ENCODE measurements around the gene LRP3.

The LRP3 gene

GRCh38 chr19:33236696-33237390, 42.7 kb downstream of the LRP3 start:
- DNase-seq (ENCODE audit: low read depth in 2 of 2): no peak

DNA sequence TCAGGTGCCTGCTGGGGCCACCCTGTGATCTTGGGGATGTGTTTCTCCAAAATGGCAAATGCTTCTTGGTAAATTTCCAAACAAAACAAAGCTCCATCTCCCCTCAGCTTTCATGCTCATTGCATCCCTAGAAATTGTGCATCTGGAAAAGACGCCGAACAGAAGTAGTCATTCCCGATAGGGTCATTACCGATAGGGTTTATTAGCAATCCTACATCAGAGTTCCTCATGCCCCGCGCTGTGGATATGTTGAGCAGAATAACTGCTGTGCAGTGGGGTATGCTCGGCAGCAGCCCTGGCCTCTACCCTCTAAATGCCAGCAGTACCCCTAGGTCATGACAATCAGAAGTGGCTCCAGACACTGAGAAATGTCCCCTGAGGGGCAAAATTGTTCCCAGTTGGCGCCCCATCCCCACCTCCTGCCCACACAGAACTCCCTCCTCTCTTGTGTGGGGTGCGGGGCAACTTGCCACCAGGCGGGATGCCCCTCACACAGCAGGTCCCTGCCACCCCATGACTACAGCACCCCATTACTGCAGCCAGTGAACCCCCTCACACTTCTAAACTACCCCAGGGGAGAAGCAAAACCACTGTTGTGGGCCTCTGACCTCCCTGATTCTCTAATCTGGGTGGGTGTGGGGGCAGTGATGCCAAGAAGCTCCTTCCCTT, 44.5 kb downstream of the LRP3 start:
- no peak for DNase-seq (ENCODE audit: low read depth in 2 of 2)

GRCh38 chr19:33239223-33239975, 45.3 kb downstream of the LRP3 start:
- no peak for DNase-seq (ENCODE audit: low read depth in 2 of 2)

DNA sequence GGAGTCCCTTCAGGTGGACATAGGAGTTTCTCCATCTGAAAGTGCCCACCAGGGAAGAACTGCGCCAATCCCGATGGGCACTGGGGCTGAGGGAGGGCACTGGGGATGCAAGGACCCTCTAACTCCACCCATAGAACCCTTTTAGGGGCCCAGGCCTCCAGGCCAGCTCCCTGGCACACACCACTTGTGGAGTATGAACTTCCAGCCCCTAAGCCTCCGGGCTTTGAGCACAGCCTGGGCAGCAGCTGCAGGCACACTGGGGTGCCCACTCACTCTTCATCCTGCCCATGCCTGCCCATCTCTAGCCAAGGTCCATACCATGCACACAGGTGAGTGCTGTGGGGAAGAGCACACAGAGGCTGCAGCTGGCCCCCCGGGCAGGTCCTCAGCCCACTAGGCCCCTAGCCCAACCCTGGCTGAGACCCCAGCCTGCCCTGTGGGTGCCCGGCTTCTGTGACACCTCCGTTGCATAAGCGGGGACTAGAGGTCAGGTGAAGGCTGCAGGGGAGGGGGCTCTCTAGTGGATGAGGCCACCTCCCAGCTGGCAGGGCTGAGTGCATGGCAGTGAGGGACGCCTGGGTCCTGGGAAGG, 46.1 kb downstream of the LRP3 start:
- no peak for DNase-seq (ENCODE audit: low read depth in 2 of 2)

DNA sequence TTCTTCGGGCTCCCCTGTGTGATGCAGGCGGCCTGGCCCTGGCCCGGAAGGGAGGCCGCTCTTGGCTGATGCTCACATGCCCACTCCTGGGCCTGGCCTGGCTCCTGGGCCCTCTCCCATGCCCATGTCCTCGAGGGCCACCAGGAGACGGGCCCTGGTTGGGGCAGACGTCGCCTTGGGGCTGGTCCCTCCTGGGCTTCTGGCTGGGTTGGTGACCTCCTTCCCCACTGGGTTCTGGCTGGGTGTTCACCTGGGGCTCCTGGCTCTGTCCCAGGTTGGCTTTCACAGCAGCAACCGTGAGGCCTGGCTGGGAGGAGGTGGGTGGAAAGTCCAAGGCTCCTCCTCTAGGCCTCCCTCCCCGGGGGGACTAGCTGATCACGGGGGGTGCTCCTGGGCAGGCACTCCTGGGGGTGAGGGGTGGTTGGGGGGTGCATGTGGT, 47.0 kb downstream of the LRP3 start:
- DNase-seq (ENCODE audit: low read depth in 2 of 2): no peak

DNA sequence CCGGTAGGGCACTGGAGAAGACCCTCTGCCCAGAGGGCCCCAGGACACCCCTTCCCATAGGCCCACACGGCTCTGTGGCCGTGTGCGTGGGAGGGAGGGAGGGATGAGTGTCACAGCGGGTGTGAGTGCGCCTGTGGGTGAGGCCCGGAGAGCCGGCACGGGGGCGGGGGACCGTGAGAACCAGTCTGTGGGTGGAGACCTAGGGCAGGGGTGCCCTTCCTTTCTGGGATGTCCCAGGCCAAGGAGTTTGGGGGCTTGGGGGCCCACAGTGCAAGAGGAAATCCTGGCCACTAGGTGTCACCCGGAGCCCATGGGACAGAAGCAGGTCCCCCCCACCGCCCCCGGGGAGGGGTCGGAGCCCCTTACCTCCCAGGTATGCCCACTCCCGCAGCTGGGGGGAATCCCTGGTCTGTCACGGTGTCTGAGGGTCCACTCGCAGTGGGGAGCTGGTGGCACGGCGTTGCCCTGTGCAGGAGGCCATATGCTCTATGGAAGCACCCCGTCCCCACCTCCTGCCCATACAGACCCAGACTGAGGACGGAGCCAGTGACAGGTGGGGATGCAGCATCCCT, 47.5 kb downstream of the LRP3 start:
- no peak for DNase-seq (ENCODE audit: low read depth in 2 of 2)

DNA sequence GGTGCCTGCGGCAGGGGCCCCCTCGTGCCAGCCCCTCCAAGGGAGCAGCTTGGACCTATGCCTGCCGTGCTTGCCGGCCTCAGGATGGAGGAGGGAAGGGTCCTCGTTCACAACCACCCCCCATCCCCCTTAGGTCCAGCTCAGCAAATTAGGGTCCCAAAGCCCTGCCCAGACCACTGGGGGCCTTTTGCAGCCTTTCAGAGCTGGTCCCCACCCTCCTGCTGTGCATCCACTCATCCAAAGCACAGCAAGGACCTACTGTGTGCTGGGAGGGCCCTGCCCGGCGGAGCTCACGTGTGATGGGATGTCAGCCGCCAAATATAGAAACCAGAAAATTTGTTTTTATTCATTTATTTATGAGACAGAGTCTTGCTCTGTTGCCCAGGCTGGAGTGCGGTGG, 48.0 kb downstream of the LRP3 start:
- no peak for DNase-seq (ENCODE audit: low read depth in 2 of 2)

DNA sequence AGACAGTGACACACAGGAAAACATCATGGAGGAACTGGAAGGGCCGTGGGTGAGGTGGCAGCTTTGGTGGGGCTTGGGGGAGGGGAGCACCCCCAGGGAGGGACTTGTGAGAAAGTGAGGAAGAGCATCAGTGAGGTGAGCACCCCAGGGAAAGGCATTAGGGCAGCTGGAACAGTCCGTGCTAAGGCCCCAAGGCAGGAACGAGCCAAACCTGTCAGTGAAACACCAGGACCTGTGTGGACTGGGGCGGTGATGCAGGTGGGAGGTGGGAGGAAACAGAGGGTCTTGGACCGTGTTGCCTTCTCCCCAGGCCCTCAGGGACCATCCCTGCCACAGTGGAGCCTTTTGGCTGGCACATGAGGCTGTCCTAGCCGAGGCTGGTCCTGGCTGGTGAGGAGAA, 48.8 kb downstream of the LRP3 start:
- DNase-seq (ENCODE audit: low read depth in 2 of 2): no peak

GRCh38 chr19:33245948-33246708, 52.0 kb downstream of the LRP3 start:
- no peak for DNase-seq (ENCODE audit: low read depth in 2 of 2)

DNA sequence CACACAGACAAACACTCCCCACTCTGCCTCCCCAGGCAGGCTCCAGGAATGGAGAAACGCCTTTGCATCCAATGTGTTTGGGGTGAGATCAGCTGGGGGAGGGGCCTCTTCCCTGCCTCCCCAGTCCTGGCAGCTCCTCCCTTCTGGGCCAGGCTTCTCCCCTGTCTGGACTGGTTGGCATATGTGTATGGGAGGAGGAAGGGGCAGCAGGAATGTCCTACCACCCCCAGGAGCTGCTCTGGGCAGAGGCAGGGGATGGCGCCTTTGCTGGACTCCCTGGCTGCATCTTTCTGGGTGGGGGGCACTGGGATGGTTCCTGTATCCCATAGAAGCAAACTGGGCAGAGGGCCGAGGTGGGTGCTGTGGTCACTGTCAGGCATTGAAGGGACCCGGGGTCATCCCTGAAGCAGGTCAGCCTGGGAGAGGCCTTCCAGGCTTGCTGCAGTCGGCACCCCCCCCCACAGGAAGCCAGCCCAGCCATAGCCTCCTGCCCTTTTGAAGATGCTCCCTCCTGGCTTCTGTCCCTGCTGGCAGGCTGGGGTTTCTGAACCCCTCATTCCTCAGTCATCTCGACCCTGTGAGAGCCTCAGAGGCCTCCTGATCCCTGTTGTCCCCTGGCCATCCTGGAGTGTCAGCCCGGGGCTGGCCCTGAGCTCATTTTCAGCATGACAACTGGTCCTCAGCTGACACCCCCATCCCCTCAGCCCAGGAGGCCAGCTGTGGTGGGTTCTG, 52.7 kb downstream of the LRP3 start:
- DNase-seq (ENCODE audit: low read depth in 2 of 2): no peak

- no peak for DNase-seq (ENCODE audit: low read depth in 2 of 2)
Observed at GRCh38 chr19:33247441-33247819, 53.3 kb downstream of the LRP3 start.

- no peak for DNase-seq (ENCODE audit: low read depth in 2 of 2)
Observed at GRCh38 chr19:33248104-33248503, 54.0 kb downstream of the LRP3 start.

DNA sequence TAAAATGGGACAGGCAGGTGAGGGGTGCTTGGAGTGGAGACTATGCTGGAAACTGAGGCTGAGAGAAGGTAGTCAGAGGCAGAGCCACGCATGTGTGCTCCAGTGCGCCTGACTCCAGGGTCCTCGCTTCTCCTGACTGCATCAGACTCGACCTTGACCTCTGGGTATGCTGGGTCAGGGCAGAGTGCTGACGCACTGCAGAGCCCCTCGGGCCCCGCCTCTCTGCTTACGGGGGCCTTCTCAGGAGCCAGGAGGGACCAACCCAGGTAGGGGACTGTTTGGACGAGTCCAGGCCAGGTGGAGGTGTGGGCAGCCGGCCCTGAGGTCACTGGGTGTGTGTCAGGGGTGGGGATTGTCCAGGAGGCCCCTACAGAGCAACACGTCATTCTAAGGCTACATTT, 54.4 kb downstream of the LRP3 start:
- DNase-seq (ENCODE audit: low read depth in 2 of 2): no peak

DNA sequence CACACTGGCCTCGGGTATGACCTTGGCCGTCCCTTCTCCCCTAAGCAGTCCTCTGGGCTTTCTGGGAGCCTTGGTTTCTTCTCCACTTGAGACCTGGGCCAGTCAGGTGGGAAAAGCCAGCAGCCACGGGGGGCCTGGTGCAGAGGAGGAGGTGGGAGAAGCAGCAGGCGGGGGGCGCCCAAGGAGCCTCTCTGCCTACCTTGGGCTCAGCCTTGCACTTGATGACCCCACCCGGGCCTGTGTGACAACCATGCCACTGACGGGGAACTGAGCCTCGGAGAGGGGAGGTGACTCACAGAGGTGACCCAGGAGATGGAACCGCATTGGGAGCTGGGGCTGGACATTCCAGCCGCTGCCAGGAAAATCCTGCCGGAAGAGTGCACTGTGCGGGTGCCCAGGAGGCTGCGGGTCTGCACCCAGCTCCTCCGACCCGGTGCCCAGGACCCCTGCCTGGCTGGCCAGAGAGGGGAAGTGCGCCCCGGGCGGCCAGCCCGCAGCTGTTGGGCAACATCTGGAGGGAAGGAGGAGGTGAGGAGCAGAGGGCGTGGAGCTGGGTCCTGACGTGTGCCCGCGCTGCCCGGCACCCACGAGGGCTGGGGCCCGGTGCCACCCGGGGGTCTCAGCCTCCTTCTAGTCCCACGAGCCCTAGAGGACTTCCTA, 55.0 kb downstream of the LRP3 start:
- no peak for DNase-seq (ENCODE audit: low read depth in 2 of 2)

DNA sequence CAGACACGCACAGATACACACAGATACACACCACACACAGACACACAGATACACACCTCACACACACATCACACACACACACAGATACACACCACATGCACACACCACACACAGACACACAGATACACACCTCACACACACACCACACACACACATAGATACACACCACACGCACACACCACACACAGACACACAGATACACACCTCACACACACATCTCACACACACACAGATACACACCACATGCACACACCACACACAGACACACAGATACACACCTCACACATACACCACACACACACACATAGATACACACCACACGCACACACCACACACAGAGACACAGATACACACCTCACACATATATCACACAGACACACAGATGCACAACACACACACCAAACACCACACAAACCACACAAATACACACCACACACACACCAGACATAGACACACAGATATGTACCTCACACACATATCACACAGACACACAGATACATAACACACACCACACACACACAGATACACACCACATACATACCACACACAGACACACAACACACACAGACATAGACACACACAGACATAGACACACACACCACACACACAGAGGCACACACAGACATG, 55.7 kb downstream of the LRP3 start:
- DNase-seq (ENCODE audit: low read depth in 2 of 2): no peak

DNA sequence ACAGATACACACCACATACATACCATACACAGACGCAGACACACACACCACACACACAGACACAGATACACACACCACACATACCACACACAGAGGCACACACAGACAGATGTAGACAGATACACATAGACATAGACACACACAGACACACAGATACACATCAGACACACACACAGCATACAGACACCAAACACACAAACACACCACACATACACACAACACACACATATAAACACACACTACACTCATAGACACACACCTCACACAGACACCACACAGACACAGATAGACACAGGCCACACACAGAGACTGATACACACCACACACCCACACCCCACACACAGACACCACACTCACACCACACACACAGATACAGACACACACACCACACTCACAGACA, 56.4 kb downstream of the LRP3 start:
- DNase-seq (ENCODE audit: low read depth in 2 of 2): no peak

DNA sequence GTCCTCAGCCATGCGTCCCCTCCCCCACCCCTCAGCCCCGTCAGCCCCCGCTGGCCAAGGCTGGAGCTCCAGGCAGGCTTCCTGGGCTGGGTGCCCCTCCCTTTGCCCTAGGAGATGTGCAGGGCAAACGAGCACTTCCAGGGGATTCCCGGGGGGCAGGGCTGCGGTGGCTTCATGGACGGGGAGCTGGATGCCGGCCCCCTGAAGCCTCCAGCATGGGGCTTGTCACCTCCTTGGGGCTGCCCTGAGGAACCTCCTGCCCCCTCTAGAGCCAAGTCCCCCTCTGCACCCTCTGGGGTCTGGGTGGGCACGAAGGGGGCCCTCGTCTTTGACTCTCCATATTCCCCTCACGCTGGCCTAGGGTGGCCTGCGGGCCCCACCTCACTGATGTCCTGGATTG, 56.9 kb downstream of the LRP3 start:
- DNase-seq (ENCODE audit: low read depth in 2 of 2): no peak

DNA sequence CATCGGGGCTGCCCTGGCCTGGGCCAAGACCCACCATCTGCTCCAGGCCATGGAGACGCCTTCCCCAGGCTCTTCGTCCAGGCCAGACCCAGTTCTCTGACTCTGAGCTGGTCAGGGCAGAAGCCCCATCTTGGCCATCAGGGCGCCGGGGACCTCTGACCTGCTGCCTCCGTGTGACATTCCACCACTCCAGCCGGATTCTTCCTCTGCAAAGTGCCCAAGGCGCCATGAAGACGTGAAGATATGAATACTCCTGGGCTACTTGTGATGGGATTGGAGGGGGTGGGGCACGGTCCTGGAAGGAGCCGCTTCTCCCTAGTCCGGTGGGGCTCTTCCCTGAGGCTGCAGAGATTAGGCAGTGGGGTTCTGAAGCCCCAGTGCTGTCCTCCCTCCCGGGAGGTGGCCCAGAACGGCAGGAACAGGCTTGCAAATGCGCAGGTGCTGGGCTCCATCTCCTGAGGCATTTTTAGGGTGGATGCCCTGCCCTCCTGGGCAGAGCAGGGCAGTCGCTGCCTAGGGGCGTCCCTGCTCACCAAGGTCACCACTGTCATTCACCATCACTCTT, 57.5 kb downstream of the LRP3 start:
- no peak for DNase-seq (ENCODE audit: low read depth in 2 of 2)

GRCh38 chr19:33252418-33252962, 58.4 kb downstream of the LRP3 start:
- DNase-seq (ENCODE audit: low read depth in 2 of 2): no peak
